DMS114 treated with DMSO at 0.1 percent for 48 hours (cell line): ENCODE data around the gene RAD51B.

ENCODE experiments used
- DNase-seq: peaks from one replicate; lab custom pipeline; 2025; ENCODE audit not compliant: unreplicated experiment; lab: John Stamatoyannopoulos, UW

RAD51B gene

GRCh38 chr14:68397371-68397811, 577.8 kb downstream of the RAD51B start:
- DNase-seq = no peak

GRCh38 chr14:68397822-68398221, 578.2 kb downstream of the RAD51B start:
- DNase-seq = no peak

GRCh38 chr14:68398370-68398769, 578.8 kb downstream of the RAD51B start:
- no peak for DNase-seq

GRCh38 chr14:68399971-68400370, 580.4 kb downstream of the RAD51B start:
- no peak for DNase-seq

GRCh38 chr14:68401317-68401716, 581.7 kb downstream of the RAD51B start:
- DNase-seq = no peak

GRCh38 chr14:68401855-68402254, 582.3 kb downstream of the RAD51B start:
- no peak for DNase-seq

- DNase-seq = no peak
Observed at GRCh38 chr14:68402525-68403101, 583.0 kb downstream of the RAD51B start.

- DNase-seq = no peak
Observed at GRCh38 chr14:68403191-68404145, 583.9 kb downstream of the RAD51B start.

- DNase-seq = no peak
Observed at GRCh38 chr14:68404146-68404527, 584.6 kb downstream of the RAD51B start.

- no peak for DNase-seq
Observed at GRCh38 chr14:68404652-68405183, 585.1 kb downstream of the RAD51B start.

- DNase-seq = no peak
Observed at GRCh38 chr14:68405961-68406360, 586.4 kb downstream of the RAD51B start.

- no peak for DNase-seq
Observed at GRCh38 chr14:68407285-68407684, 587.7 kb downstream of the RAD51B start.

GRCh38 chr14:68407825-68408224, 588.2 kb downstream of the RAD51B start:
- no peak for DNase-seq

- DNase-seq = no peak
Observed at GRCh38 chr14:68408680-68409079, 589.1 kb downstream of the RAD51B start.

- no peak for DNase-seq
Observed at GRCh38 chr14:68409387-68409786, 589.8 kb downstream of the RAD51B start.

- DNase-seq = no peak
Observed at GRCh38 chr14:68412505-68413465, 593.2 kb downstream of the RAD51B start.

GRCh38 chr14:68413509-68413908, 593.9 kb downstream of the RAD51B start:
- DNase-seq = no peak

- DNase-seq = no peak
Observed at GRCh38 chr14:68414121-68414520, 594.5 kb downstream of the RAD51B start.

GRCh38 chr14:68416171-68416570, 596.6 kb downstream of the RAD51B start:
- no peak for DNase-seq

- no peak for DNase-seq
Observed at GRCh38 chr14:68417009-68417650, 597.6 kb downstream of the RAD51B start.
